ENCODE results near the gene NPTX2.

- TF ChIP-seq POLR2A (IDR thresholded peaks at IDR 0.05), result no peak
- TF ChIP-seq CTCF (IDR thresholded peaks at IDR 0.05), result no peak
Observed at GRCh38 chr7:98674461-98674860, 57.4 kb downstream of the NPTX2 start.

Data from heart left ventricle (tissue), 13 donors.